GM12892 (cell line): Measurements from ENCODE around the gene FAM222B.

Experiments used
- DNase-seq: peaks from one replicate; pipeline ENCODE4 v3.0.0; 2011; ENCODE audit not compliant: insufficient read length
- FAIRE-seq: peaks from 2 replicates; lab custom pipeline; 2011; peaks lifted over from hg19 to GRCh38; lab: Jason Lieb, UNC
- POLR2A ChIP-seq: IDR thresholded peaks from 2 replicates; pipeline ENCODE4 v1.6.1; 2011; ENCODE audit warnings: low read depth, low read length, control low read depth
- POLR2AphosphoS5 ChIP-seq: IDR thresholded peaks from 2 replicates; pipeline ENCODE4 v1.6.1; 2011; ENCODE audit warnings: low read depth, low read length, control low read depth
- TAF1 ChIP-seq: IDR thresholded peaks from 2 replicates; pipeline ENCODE4 v1.6.1; 2011; ENCODE audit warnings: low read depth, mild to moderate bottlenecking, control low read depth, low read length, borderline replicate concordance

Gene FAM222B

GRCh38 chr17:28718333-28719020 lies 124.1 kb downstream of the FAM222B start:
- no peak for TF ChIP-seq POLR2A
- TF ChIP-seq TAF1, result no peak
- no peak for TF ChIP-seq POLR2AphosphoS5
- no peak for DNase-seq
- peak; percentile 61 for FAIRE-seq

- DNase-seq, result no peak
- TF ChIP-seq POLR2AphosphoS5 (no peak), POLR2A (no peak), TAF1 (no peak)
- FAIRE-seq, result no peak
Measured at GRCh38 chr17:28717578-28718332, 124.8 kb downstream of the FAM222B start, which contains the start of gene RAB34. Gene RAB34 (minus strand): TSS chr17:28717868. CDS start chr17:28717266, 602 bp downstream.

- FAIRE-seq (no peak), DNase-seq (no peak)
- TF ChIP-seq POLR2A, result no peak
- no peak for TF ChIP-seq TAF1
- TF ChIP-seq POLR2AphosphoS5, result no peak
Measured at GRCh38 chr17:28716740-28717577, 125.6 kb downstream of the FAM222B start.

GRCh38 chr17:28715217-28715616 lies 127.4 kb downstream of the FAM222B start:
- TF ChIP-seq POLR2AphosphoS5 (no peak), TAF1 (no peak)
- DNase-seq (no peak), FAIRE-seq (no peak)

- DNase-seq (no peak), FAIRE-seq (no peak)
Measured at GRCh38 chr17:28714281-28714680, 128.3 kb downstream of the FAM222B start.

GRCh38 chr17:28712705-28713415 lies 129.7 kb downstream of the FAM222B start:
- DNase-seq (no peak), FAIRE-seq (no peak)
- no peak for TF ChIP-seq POLR2AphosphoS5
- TF ChIP-seq POLR2A, result no peak
- no peak for TF ChIP-seq TAF1

More at GRCh38 chr17:28714281-28714680, 128.3 kb downstream of the FAM222B start:
- no peak for TF ChIP-seq TAF1
- no peak for TF ChIP-seq POLR2A
- TF ChIP-seq POLR2AphosphoS5, result no peak

GRCh38 chr17:28712032-28712704 lies 130.4 kb downstream of the FAM222B start:
- peak; percentile 72 for DNase-seq

GRCh38 chr17:28711723-28712031 lies 130.9 kb downstream of the FAM222B start, which contains the start of gene PROCA1:
Gene PROCA1 (minus strand): TSS chr17:28711888. CDS start chr17:28711660, 228 bp downstream.
- FAIRE-seq, result no peak
- DNase-seq, result no peak
- TF ChIP-seq POLR2A (no peak; the same call in 1 of the 2 replicates), POLR2AphosphoS5 (no peak), TAF1 (no peak)

More at GRCh38 chr17:28712032-28712704, 130.4 kb downstream of the FAM222B start:
- TF ChIP-seq POLR2AphosphoS5, result no peak
- TF ChIP-seq TAF1, result 0 out of 2 replicates have a peak, but pooled peaks have one; percentile 44
- FAIRE-seq, result peak; percentile 64

GRCh38 chr17:28710861-28711722 lies 131.5 kb downstream of the FAM222B start:
- peak; percentile 94 for DNase-seq
- FAIRE-seq, result no peak

More at GRCh38 chr17:28710861-28711722, 131.5 kb downstream of the FAM222B start:
- no peak for TF ChIP-seq TAF1
- TF ChIP-seq POLR2AphosphoS5, result peak; percentile 55
- TF ChIP-seq POLR2A, result peak; percentile 80
